Right cardiac atrium (tissue), 5 donors: Measurements from ENCODE around the gene SCAANT1. TPM values are rescaled to one million over a fixed set of nuclear protein-coding genes. Genes with fewer than 3 reads are reported as not detected.
A peak's percentile ranks its signal among the peaks of the same experiment; 100 is the strongest.

ENCODE experiments used
- ATAC-seq, 2 donors: fragments of 200-7000 bp; cut with Tn5 transposase; one replicate each; pipeline versions ENCODE4 v1.8.0 to v1.9.1; 2020; ENCODE audit warnings: moderate library complexity in 2 of 2, mild to moderate bottlenecking in 1 of 2
- DNase-seq, 3 donors: peaks; one replicate each; pipeline ENCODE4 v3.0.0-alpha.2; 2020
- H3K27ac ChIP-seq: one replicate; pipeline ENCODE4 v1.5.1; 2013; ENCODE audit warnings: mild to moderate bottlenecking, low read length, control low read depth, moderate library complexity
- H3K27me3 ChIP-seq: one replicate; pipeline ENCODE4 v1.6.1; 2013; ENCODE audit not compliant: control insufficient read depth, insufficient read depth
- H3K4me1 ChIP-seq: one replicate; pipeline ENCODE4 v1.6.1; 2013; ENCODE audit warnings: low read length; ENCODE audit not compliant: control insufficient read depth, insufficient read depth
- H3K4me3 ChIP-seq: one replicate; pipeline ENCODE4 v1.5.1; 2013; ENCODE audit warnings: low read length, control low read depth
- H3K9me3 ChIP-seq: one replicate; pipeline ENCODE4 v1.6.1; 2013; ENCODE audit warnings: low read length; ENCODE audit not compliant: control insufficient read depth
- WGBS: extraction: QIAGEN DNeasy Blood & Tissue Kit; methylation state at CpG from one replicate; pipeline ENCODE4 v1.1.7; 2013; 5-methylcytosine and 5-hydroxymethylcytosine counted together
- intact Hi-C, 4 donors: fragments of 100-400 bp; cut with DNase I; formaldehyde crosslinking; loops; one replicate each; pipeline versions ENCODE4 v1.11.0 to v1.14.0; 2022 to 2023
- polyA plus RNA-seq: library from polyadenylated mRNA; stranded (reverse); fragments of 200-250 nt; gene quantifications from one replicate; pipeline ENCODE4 v1.2.3, GENCODE V29; 2013
- total RNA-seq, 4 donors: library from RNA; stranded (reverse); fragmentation: NEBNext Ultra II Directional; extraction: Animal tissue kit (Norgen Biotek cat#: 25700); gene quantifications; one replicate each; pipeline ENCODE4 v1.2.1, GENCODE V29; 2021
- donor health status: healthy with polysubstance abuse.
- donor health status: DM: no; HTN: yes; CAD: no.
- donor health status: DM: no; HTN: no; CAD: no.
- donor health status: DM: no; HTN: yes; CAD: no; lungs with severe emphysema.
- donor health status: DM: yes; HTN: yes; CAD: no.

The SCAANT1 gene
- total and polyA plus RNA-seq, 5 donors, result not detected

GRCh38 chr3:63949005-63949404, 36.8 kb upstream of the SCAANT1 start:
- DNase-seq, result no peak
- Histone ChIP-seq H3K4me1 (peaks cover 7% of the 10 kb centered on the region), H3K27ac (no peak overlapping the region), H3K27me3 (no peaks in the 10 kb centered on the region), H3K9me3 (no peaks in the 10 kb centered on the region), H3K4me3 (no peak overlapping the region)
- intact Hi-C loops, result no loop called here
- no peak for ATAC-seq
- 74% methylated on average over 2 of the region's 2 CpGs for WGBS

GRCh38 chr3:63947594-63947993, 35.4 kb upstream of the SCAANT1 start:
- intact Hi-C loops, result no loop called here
- Histone ChIP-seq H3K4me3 (no peak overlapping the region), H3K27ac (peak overlapping the region; percentile 29), H3K4me1 (peaks cover 9% of the 10 kb centered on the region), H3K9me3 (no peaks in the 10 kb centered on the region), H3K27me3 (no peaks in the 10 kb centered on the region)
- ATAC-seq (peak; percentile 32 to 65), DNase-seq (no peak)
- 62% methylated on average over 2 of the region's 2 CpGs for WGBS

GRCh38 chr3:63946753-63947152, 34.6 kb upstream of the SCAANT1 start:
- 99% methylated on average over 2 of the region's 2 CpGs for WGBS

GRCh38 chr3:63945558-63946096, 33.4 kb upstream of the SCAANT1 start:
- Histone ChIP-seq H3K4me3 (no peak overlapping the region), H3K4me1 (peaks cover 9% of the 10 kb centered on the region), H3K9me3 (no peaks in the 10 kb centered on the region), H3K27ac (no peak overlapping the region), H3K27me3 (no peaks in the 10 kb centered on the region)
- intact Hi-C loops, result no loop called here
- no peak for DNase-seq
- peak in 1 of 2 donors; percentile 35 for ATAC-seq
- 61% methylated on average over 3 of the region's 3 CpGs for WGBS

More at GRCh38 chr3:63946753-63947152, 34.6 kb upstream of the SCAANT1 start:
- DNase-seq (no peak), ATAC-seq (no peak)
- H3K9me3 ChIP-seq, result no peaks in the 10 kb centered on the region
- H3K4me1 ChIP-seq, result peaks cover 9% of the 10 kb centered on the region
- H3K4me3 ChIP-seq, result no peak overlapping the region
- no peak overlapping the region for H3K27ac ChIP-seq
- intact Hi-C loops, result no loop called here
- H3K27me3 ChIP-seq, result no peaks in the 10 kb centered on the region

- Histone ChIP-seq H3K4me1 (peaks cover 9% of the 10 kb centered on the region), H3K27ac (no peak overlapping the region), H3K9me3 (no peaks in the 10 kb centered on the region), H3K27me3 (no peaks in the 10 kb centered on the region), H3K4me3 (no peak overlapping the region)
- no peak for DNase-seq
- ATAC-seq, result no peak
- intact Hi-C loops, result no loop called here
Measured at GRCh38 chr3:63943678-63944077, 31.5 kb upstream of the SCAANT1 start.

GRCh38 chr3:63942528-63942927, 30.3 kb upstream of the SCAANT1 start:
- DNase-seq, result no peak
- H3K4me3 ChIP-seq, result no peak overlapping the region
- no peaks in the 10 kb centered on the region for H3K27me3 ChIP-seq
- H3K4me1 ChIP-seq, result peaks cover 4% of the 10 kb centered on the region
- H3K9me3 ChIP-seq, result no peaks in the 10 kb centered on the region
- intact Hi-C loops, result no loop called here
- H3K27ac ChIP-seq, result no peak overlapping the region
- no peak for ATAC-seq

GRCh38 chr3:63940389-63940757, 28.2 kb upstream of the SCAANT1 start:
- Histone ChIP-seq H3K27me3 (no peaks in the 10 kb centered on the region), H3K27ac (no peak overlapping the region), H3K4me3 (no peak overlapping the region), H3K4me1 (peaks cover 2% of the 10 kb centered on the region), H3K9me3 (no peaks in the 10 kb centered on the region)
- intact Hi-C loops, result no loop called here
- DNase-seq, result no peak
- 95% methylated on average over 4 of the region's 4 CpGs for WGBS
- no peak for ATAC-seq

- H3K4me1 ChIP-seq, result no peaks in the 10 kb centered on the region
- peak in 1 of 2 donors; percentile 21 for ATAC-seq
Measured at GRCh38 chr3:63937661-63938651, 25.8 kb upstream of the SCAANT1 start.

GRCh38 chr3:63936925-63937324, 24.7 kb upstream of the SCAANT1 start:
- DNase-seq, result no peak
- 49% methylated on average over 4 of the region's 4 CpGs for WGBS
- Histone ChIP-seq H3K9me3 (no peaks in the 10 kb centered on the region), H3K4me3 (no peak overlapping the region), H3K27ac (no peak overlapping the region), H3K27me3 (no peaks in the 10 kb centered on the region), H3K4me1 (peaks cover 3% of the 10 kb centered on the region)
- intact Hi-C loops, result no loop called here
- no peak for ATAC-seq

More at GRCh38 chr3:63937661-63938651, 25.8 kb upstream of the SCAANT1 start:
- WGBS, result 84% methylated on average over 6 of the region's 6 CpGs
- no peaks in the 10 kb centered on the region for H3K27me3 ChIP-seq
- intact Hi-C loops, result no loop called here
- H3K4me3 ChIP-seq, result no peak overlapping the region
- no peak for DNase-seq
- H3K9me3 ChIP-seq, result no peaks in the 10 kb centered on the region
- H3K27ac ChIP-seq, result no peak overlapping the region

GRCh38 chr3:63934041-63934866, 22.1 kb upstream of the SCAANT1 start:
- Histone ChIP-seq H3K27me3 (no peaks in the 10 kb centered on the region), H3K4me1 (peaks cover 3% of the 10 kb centered on the region), H3K9me3 (no peaks in the 10 kb centered on the region), H3K27ac (no peak overlapping the region), H3K4me3 (no peak overlapping the region)
- whole genome bisulfite sequencing, result 78% methylated on average over 6 of the region's 6 CpGs
- intact Hi-C loops, result no loop called here
- ATAC-seq (peak in 1 of 2 donors; percentile 63), DNase-seq (no peak)

- intact Hi-C loops, result no loop called here
- Histone ChIP-seq H3K27me3 (no peaks in the 10 kb centered on the region), H3K27ac (no peak overlapping the region), H3K4me3 (no peak overlapping the region), H3K4me1 (peaks cover 3% of the 10 kb centered on the region), H3K9me3 (no peaks in the 10 kb centered on the region)
- 99% methylated on average over 1 of the region's 1 CpG for WGBS
- ATAC-seq, result no peak
- no peak for DNase-seq
Measured at GRCh38 chr3:63933459-63933858, 21.3 kb upstream of the SCAANT1 start.
